GM23338 (cell line): ENCODE results near the gene ELOVL6. TPM values are rescaled to one million over a fixed set of nuclear protein-coding genes. Genes with fewer than 3 reads are reported as not detected.

Experiments
- ATAC-seq: fragments of 200-7000 bp; cut with Tn5 transposase; 3 replicates; pipeline ENCODE4 v1.9.1; 2020
- DNase-seq: peaks from one replicate; pipeline ENCODE4 v3.0.0-alpha.2; 2015; ENCODE audit warnings: low spot score
- H2AFZ ChIP-seq: fragments of 200-600 bp; sonication (generic); 2 replicates; pipeline ENCODE4 v1.8.0; 2016; ENCODE audit warnings: antibody characterized with exemption, mild to moderate bottlenecking, moderate library complexity
- H3F3A ChIP-seq: fragments of 200-600 bp; sonication (generic); replicated peaks from 2 replicates; pipeline ENCODE4 v1.8.0; 2017; ENCODE audit warnings: antibody characterized with exemption, mixed run types, low read depth
- H3K27ac ChIP-seq: fragments of 200-600 bp; sonication (generic); 2 replicates; pipeline ENCODE4 v1.6.1; 2016; ENCODE audit warnings: low read depth
- H3K27me3 ChIP-seq: fragments of 200-600 bp; sonication (generic); 2 replicates; pipeline ENCODE4 v1.8.0; 2016; ENCODE audit warnings: mild to moderate bottlenecking, mixed run types, moderate library complexity; ENCODE audit not compliant: insufficient read depth
- H3K36me3 ChIP-seq: fragments of 200-600 bp; sonication (generic); 2 replicates; pipeline ENCODE4 v1.8.0; 2016; ENCODE audit warnings: mild to moderate bottlenecking; ENCODE audit not compliant: insufficient read depth
- H3K4me1 ChIP-seq: fragments of 200-600 bp; sonication (generic); 2 replicates; pipeline ENCODE4 v1.8.0; 2016; ENCODE audit warnings: mild to moderate bottlenecking, moderate library complexity; ENCODE audit not compliant: insufficient read depth
- H3K4me2 ChIP-seq: fragments of 200-600 bp; sonication (generic); 2 replicates; pipeline ENCODE4 v1.7.1; 2017; ENCODE audit warnings: mixed run types
- H3K4me3 ChIP-seq: fragments of 200-600 bp; sonication (generic); 2 replicates; pipeline ENCODE4 v1.6.1; 2016; ENCODE audit warnings: mixed run types
- H3K79me2 ChIP-seq: fragments of 200-600 bp; sonication (generic); replicated peaks from 2 replicates; pipeline ENCODE4 v1.8.0; 2017; ENCODE audit warnings: mild to moderate bottlenecking; ENCODE audit not compliant: insufficient read depth
- H3K9me2 ChIP-seq: fragments of 200-600 bp; sonication (generic); 2 replicates; pipeline ENCODE4 v1.8.0; 2017; ENCODE audit not compliant: insufficient read depth
- H4K20me1 ChIP-seq: fragments of 200-600 bp; sonication (generic); replicated peaks from 2 replicates; pipeline ENCODE4 v1.8.0; 2017; ENCODE audit warnings: mild to moderate bottlenecking; ENCODE audit not compliant: insufficient read depth
- H3K27ac Mint-ChIP-seq: 2 replicates; pipeline ENCODE4 v1.8.0; 2020; ENCODE audit warnings: inconsistent platforms, mild to moderate bottlenecking, moderate library complexity, mixed read lengths
- H3K27me3 Mint-ChIP-seq: 3 replicates; pipeline ENCODE4 v1.8.0; 2022; ENCODE audit warnings: low read depth, mild to moderate bottlenecking, moderate library complexity, mixed read lengths, inconsistent platforms; ENCODE audit not compliant: insufficient read depth, poor library complexity
- H3K36me3 Mint-ChIP-seq: 3 replicates; pipeline ENCODE4 v1.8.0; 2021; ENCODE audit warnings: low read depth, mild to moderate bottlenecking, inconsistent platforms, moderate library complexity, mixed read lengths
- H3K4me1 Mint-ChIP-seq: 3 replicates; pipeline ENCODE4 v1.8.0; 2020; ENCODE audit warnings: mild to moderate bottlenecking, inconsistent platforms, mixed read lengths
- H3K4me3 Mint-ChIP-seq: 3 replicates; pipeline ENCODE4 v1.8.0; 2021; ENCODE audit warnings: moderate library complexity, mild to moderate bottlenecking, inconsistent platforms, mixed read lengths
- H3K9me3 Mint-ChIP-seq: 3 replicates; pipeline ENCODE4 v1.8.0; 2020; ENCODE audit warnings: moderate library complexity, mild to moderate bottlenecking, inconsistent platforms, mixed read lengths
- ETS1 ChIP-seq: IDR thresholded peaks from 2 replicates; pipeline ENCODE4 v1.6.1; 2016; ENCODE audit warnings: antibody characterized with exemption
- EZH2 ChIP-seq: fragments of 200-600 bp; sonication (generic); IDR thresholded peaks from one replicate; pipeline ENCODE4 v1.8.0; 2017; ENCODE audit warnings: antibody characterized with exemption, mild to moderate bottlenecking, low read depth; ENCODE audit not compliant: unreplicated experiment
- EZH2phosphoT487 ChIP-seq: fragments of 200-600 bp; sonication (generic); IDR thresholded peaks from one replicate; pipeline ENCODE4 v1.8.1; 2018; ENCODE audit warnings: antibody characterized with exemption; ENCODE audit not compliant: unreplicated experiment
- NANOG ChIP-seq: IDR thresholded peaks from 2 replicates; pipeline ENCODE4 v1.6.1; 2016; ENCODE audit warnings: antibody characterized with exemption, borderline replicate concordance
- REST ChIP-seq: IDR thresholded peaks from one replicate; pipeline ENCODE4 v1.6.1; 2018; ENCODE audit warnings: antibody characterized with exemption; ENCODE audit not compliant: unreplicated experiment
- STAT1 ChIP-seq: IDR thresholded peaks from one replicate; pipeline ENCODE4 v1.6.1; 2016; ENCODE audit warnings: antibody characterized with exemption; ENCODE audit not compliant: unreplicated experiment
- ZNF114 ChIP-seq: fragments of 250-450 bp; sonication (Bioruptor Pico); IDR thresholded peaks from 2 replicates; pipeline ENCODE4 v1.5.0; 2020; ENCODE audit warnings: mild to moderate bottlenecking, moderate library complexity
- polyA plus RNA-seq: library from polyadenylated mRNA; unstranded; fragments of >200 nt; fragmentation: Nextera tagmentation; extraction: Ambion mirVana; gene quantifications from 2 replicates; pipeline ENCODE4 v1.2.1, GENCODE V29; 2016
- total RNA-seq: library from RNA; depleted of rRNA; stranded (reverse); fragments of >200 nt; shearing (Covaris generic); gene quantifications from 2 replicates; pipeline ENCODE4 v1.2.3, GENCODE V29; 2014
- TF ChIP-seq, protein P1 (sequence below), 2 experiments: fragments of 200-600 bp in 1 of 2; sonication (generic) in 1 of 2; conservative IDR thresholded peaks; 2 replicates each; pipeline versions ENCODE4 v1.5.1 to v1.6.1; 2016 to 2017; ENCODE audit warnings: antibody characterized with exemption in 2 of 2, low read depth in 2 of 2, mild to moderate bottlenecking in 2 of 2, moderate library complexity in 1 of 2
- TF ChIP-seq, protein P2 (sequence below): fragments of 250-450 bp; sonication (Bioruptor Pico); IDR thresholded peaks from 2 replicates; pipeline ENCODE4 v1.5.0; 2020; ENCODE audit warnings: mild to moderate bottlenecking, moderate library complexity

Gene ELOVL6
- total and polyA plus RNA-seq, 2 experiments from 2014 or later, result 82.7 to 89.5 TPM

DNA sequence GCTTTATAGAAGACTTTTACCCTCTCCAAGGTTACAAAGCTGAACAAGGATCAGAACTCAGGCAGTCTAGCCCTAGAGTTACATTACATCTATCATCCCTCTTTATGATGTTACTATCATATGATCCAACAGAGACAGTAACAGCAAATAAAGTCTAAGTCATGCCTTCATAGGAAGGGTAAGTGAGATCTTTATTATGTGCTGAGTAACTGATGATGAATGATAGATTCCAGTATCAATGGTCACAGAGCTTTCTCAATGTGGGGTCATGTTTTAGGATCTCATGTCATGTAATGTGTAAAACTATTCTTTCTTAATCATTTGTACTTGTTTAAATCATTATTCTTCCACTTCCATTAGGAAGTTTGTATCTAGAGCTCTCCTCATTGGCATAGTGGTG, 22.8 kb downstream of the ELOVL6 start (continued):
- TF ChIP-seq REST, result no peak
- no peak for TF ChIP-seq STAT1
- TF ChIP-seq ZNF114, result no peak
- TF ChIP-seq ETS1, result no peak

DNA sequence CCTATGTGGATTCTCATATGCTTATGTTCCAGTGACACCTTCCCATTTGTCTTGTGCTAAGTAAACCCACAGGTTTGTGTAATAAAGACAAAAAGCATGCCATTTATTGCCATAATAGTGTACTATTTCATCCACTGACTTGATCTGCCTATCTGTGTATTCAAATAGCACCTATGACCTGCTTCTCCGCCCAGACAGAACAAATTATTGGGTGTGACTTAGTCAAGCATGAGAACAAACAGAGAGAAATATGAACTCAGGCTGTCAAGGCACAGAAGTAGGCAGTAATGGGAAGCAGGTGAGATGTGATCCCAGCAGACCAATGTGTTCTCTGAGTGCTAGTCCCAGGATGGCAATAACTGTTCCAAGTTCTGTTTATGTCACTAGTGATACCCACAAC, 25.4 kb downstream of the ELOVL6 start:
- no peak overlapping the region for H3K4me3 Mint-ChIP-seq
- Histone ChIP-seq H3K4me2 (no peak overlapping the region), H3K27me3 (no peaks in the 10 kb centered on the region), H3K79me2 (peaks cover 93% of the 10 kb centered on the region), H3K27ac (0 out of 2 replicates have a peak overlapping the region, but pooled peaks have one; percentile 23), H2AFZ (no peak overlapping the region), H3K9me2 (no peaks in the 10 kb centered on the region), H3K4me3 (no peak overlapping the region), H3K36me3 (peaks cover 6% of the 10 kb centered on the region; the same call in 1 of the 2 replicates), H3K4me1 (no peaks in the 10 kb centered on the region), H4K20me1 (peaks cover 27% of the 10 kb centered on the region), H3F3A (no peaks in the 10 kb centered on the region)
- ATAC-seq (no peak), DNase-seq (no peak)
- H3K9me3 Mint-ChIP-seq, result no peaks in the 10 kb centered on the region
- peaks cover 44% of the 10 kb centered on the region for H3K36me3 Mint-ChIP-seq
- no peak overlapping the region; the same call in 1 of the 2 replicates for H3K27ac Mint-ChIP-seq
- H3K4me1 Mint-ChIP-seq, result no peaks in the 10 kb centered on the region; the same call in 2 of the 3 replicates
- H3K27me3 Mint-ChIP-seq, result no peaks in the 10 kb centered on the region
- TF ChIP-seq EZH2phosphoT487 (no peak), EZH2 (no peak), NANOG (no peak), ZNF114 (no peak), STAT1 (no peak)
- TF ChIP-seq, protein P1, sequence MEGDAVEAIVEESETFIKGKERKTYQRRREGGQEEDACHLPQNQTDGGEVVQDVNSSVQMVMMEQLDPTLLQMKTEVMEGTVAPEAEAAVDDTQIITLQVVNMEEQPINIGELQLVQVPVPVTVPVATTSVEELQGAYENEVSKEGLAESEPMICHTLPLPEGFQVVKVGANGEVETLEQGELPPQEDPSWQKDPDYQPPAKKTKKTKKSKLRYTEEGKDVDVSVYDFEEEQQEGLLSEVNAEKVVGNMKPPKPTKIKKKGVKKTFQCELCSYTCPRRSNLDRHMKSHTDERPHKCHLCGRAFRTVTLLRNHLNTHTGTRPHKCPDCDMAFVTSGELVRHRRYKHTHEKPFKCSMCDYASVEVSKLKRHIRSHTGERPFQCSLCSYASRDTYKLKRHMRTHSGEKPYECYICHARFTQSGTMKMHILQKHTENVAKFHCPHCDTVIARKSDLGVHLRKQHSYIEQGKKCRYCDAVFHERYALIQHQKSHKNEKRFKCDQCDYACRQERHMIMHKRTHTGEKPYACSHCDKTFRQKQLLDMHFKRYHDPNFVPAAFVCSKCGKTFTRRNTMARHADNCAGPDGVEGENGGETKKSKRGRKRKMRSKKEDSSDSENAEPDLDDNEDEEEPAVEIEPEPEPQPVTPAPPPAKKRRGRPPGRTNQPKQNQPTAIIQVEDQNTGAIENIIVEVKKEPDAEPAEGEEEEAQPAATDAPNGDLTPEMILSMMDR (conservative IDR thresholded peaks at IDR 0.05; ENCODE audit: low read depth in 2 of 2), result no peak
- TF ChIP-seq, protein P2, sequence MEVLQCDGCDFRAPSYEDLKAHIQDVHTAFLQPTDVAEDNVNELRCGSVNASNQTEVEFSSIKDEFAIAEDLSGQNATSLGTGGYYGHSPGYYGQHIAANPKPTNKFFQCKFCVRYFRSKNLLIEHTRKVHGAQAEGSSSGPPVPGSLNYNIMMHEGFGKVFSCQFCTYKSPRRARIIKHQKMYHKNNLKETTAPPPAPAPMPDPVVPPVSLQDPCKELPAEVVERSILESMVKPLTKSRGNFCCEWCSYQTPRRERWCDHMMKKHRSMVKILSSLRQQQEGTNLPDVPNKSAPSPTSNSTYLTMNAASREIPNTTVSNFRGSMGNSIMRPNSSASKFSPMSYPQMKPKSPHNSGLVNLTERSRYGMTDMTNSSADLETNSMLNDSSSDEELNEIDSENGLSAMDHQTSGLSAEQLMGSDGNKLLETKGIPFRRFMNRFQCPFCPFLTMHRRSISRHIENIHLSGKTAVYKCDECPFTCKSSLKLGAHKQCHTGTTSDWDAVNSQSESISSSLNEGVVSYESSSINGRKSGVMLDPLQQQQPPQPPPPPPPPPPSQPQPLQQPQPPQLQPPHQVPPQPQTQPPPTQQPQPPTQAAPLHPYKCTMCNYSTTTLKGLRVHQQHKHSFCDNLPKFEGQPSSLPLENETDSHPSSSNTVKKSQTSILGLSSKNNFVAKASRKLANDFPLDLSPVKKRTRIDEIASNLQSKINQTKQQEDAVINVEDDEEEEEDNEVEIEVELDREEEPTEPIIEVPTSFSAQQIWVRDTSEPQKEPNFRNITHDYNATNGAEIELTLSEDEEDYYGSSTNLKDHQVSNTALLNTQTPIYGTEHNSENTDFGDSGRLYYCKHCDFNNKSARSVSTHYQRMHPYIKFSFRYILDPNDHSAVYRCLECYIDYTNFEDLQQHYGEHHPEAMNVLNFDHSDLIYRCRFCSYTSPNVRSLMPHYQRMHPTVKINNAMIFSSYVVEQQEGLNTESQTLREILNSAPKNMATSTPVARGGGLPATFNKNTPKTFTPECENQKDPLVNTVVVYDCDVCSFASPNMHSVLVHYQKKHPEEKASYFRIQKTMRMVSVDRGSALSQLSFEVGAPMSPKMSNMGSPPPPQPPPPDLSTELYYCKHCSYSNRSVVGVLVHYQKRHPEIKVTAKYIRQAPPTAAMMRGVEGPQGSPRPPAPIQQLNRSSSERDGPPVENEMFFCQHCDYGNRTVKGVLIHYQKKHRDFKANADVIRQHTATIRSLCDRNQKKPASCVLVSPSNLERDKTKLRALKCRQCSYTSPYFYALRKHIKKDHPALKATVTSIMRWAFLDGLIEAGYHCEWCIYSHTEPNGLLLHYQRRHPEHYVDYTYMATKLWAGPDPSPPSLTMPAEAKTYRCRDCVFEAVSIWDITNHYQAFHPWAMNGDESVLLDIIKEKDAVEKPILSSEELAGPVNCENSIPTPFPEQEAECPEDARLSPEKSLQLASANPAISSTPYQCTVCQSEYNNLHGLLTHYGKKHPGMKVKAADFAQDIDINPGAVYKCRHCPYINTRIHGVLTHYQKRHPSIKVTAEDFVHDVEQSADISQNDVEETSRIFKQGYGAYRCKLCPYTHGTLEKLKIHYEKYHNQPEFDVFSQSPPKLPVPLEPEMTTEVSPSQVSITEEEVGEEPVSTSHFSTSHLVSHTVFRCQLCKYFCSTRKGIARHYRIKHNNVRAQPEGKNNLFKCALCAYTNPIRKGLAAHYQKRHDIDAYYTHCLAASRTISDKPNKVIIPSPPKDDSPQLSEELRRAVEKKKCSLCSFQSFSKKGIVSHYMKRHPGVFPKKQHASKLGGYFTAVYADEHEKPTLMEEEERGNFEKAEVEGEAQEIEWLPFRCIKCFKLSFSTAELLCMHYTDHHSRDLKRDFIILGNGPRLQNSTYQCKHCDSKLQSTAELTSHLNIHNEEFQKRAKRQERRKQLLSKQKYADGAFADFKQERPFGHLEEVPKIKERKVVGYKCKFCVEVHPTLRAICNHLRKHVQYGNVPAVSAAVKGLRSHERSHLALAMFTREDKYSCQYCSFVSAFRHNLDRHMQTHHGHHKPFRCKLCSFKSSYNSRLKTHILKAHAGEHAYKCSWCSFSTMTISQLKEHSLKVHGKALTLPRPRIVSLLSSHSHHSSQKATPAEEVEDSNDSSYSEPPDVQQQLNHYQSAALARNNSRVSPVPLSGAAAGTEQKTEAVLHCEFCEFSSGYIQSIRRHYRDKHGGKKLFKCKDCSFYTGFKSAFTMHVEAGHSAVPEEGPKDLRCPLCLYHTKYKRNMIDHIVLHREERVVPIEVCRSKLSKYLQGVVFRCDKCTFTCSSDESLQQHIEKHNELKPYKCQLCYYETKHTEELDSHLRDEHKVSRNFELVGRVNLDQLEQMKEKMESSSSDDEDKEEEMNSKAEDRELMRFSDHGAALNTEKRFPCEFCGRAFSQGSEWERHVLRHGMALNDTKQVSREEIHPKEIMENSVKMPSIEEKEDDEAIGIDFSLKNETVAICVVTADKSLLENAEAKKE (CRISPR knock-in tag), result no peak
